ENCODE results near the gene SEMA4D.

Gene SEMA4D

GRCh38 chr9:89527084-89527483 is 29.2 kb upstream of the SEMA4D start:
- no peak for DNase-seq

GRCh38 chr9:89526667-89527066 is 28.8 kb upstream of the SEMA4D start:
- no peak for DNase-seq

GRCh38 chr9:89525446-89526374 is 27.8 kb upstream of the SEMA4D start:
- DNase-seq = no peak

- DNase-seq = no peak
These were observed 27.1 kb upstream of the SEMA4D start for GRCh38 chr9:89524963-89525362.

GRCh38 chr9:89523948-89524347 is 26.0 kb upstream of the SEMA4D start:
- DNase-seq = no peak

- no peak for DNase-seq
These were observed 25.0 kb upstream of the SEMA4D start for GRCh38 chr9:89522959-89523285.

GRCh38 chr9:89522261-89522958 is 24.5 kb upstream of the SEMA4D start:
- DNase-seq = no peak

- DNase-seq = no peak
These were observed 21.5 kb upstream of the SEMA4D start for GRCh38 chr9:89519366-89519805.

GRCh38 chr9:89518466-89519365 is 20.8 kb upstream of the SEMA4D start:
- DNase-seq = no peak

GRCh38 chr9:89515416-89515815 is 17.5 kb upstream of the SEMA4D start:
- no peak for DNase-seq

GRCh38 chr9:89514956-89515355 is 17.0 kb upstream of the SEMA4D start:
- no peak for DNase-seq

GRCh38 chr9:89514337-89514736 is 16.4 kb upstream of the SEMA4D start:
- DNase-seq = no peak

GRCh38 chr9:89513837-89514236 is 15.9 kb upstream of the SEMA4D start:
- peak; percentile 79 for DNase-seq

- no peak for DNase-seq
These were observed 14.5 kb upstream of the SEMA4D start for GRCh38 chr9:89512382-89512781.

- DNase-seq = no peak
These were observed 11.2 kb upstream of the SEMA4D start for GRCh38 chr9:89508951-89509615.

GRCh38 chr9:89505911-89506310 is 8.0 kb upstream of the SEMA4D start:
- DNase-seq = no peak

- DNase-seq = no peak
These were observed 7.1 kb upstream of the SEMA4D start for GRCh38 chr9:89505048-89505447.

GRCh38 chr9:89502671-89503070 is 4.8 kb upstream of the SEMA4D start:
- DNase-seq = no peak

- DNase-seq = no peak
These were observed 4.2 kb upstream of the SEMA4D start for GRCh38 chr9:89502038-89502601.

- DNase-seq = no peak
These were observed 3.5 kb upstream of the SEMA4D start for GRCh38 chr9:89501311-89501898.

- DNase-seq = no peak
These were observed 2.1 kb upstream of the SEMA4D start for GRCh38 chr9:89500008-89500407.

Measured in NCI-H1694 treated with DMSO at 0.1 percent for 48 hours (cell line).